DOHH2 (cell line): ENCODE measurements around the gene C3orf52.
A peak's percentile ranks its signal among the peaks of the same experiment; 100 is the strongest.

Source experiments
- H3F3A ChIP-seq: fragments of 200-600 bp; sonication (generic), shearing (Covaris generic); 2 replicates; pipeline ENCODE4 v1.6.0; 2016; ENCODE audit warnings: antibody characterized with exemption, mild to moderate bottlenecking; ENCODE audit not compliant: control insufficient read depth, insufficient read depth
- H3K27ac ChIP-seq: fragments of 200-600 bp; sonication (generic); 2 replicates; pipeline ENCODE4 v1.5.1; 2014; ENCODE audit warnings: low read depth, mild to moderate bottlenecking, low read length, moderate library complexity
- H3K27me3 ChIP-seq: fragments of 200-600 bp; sonication (generic); 2 replicates; pipeline ENCODE4 v1.6.1; 2014; ENCODE audit warnings: mild to moderate bottlenecking, low read length, mixed read lengths; ENCODE audit not compliant: control insufficient read depth
- H3K36me3 ChIP-seq: fragments of 200-600 bp; sonication (generic); 2 replicates; pipeline ENCODE4 v1.6.1; 2014; ENCODE audit warnings: mild to moderate bottlenecking, low read length, moderate library complexity, mixed read lengths; ENCODE audit not compliant: control insufficient read depth
- H3K4me1 ChIP-seq: fragments of 200-600 bp; sonication (generic); 2 replicates; pipeline ENCODE4 v1.6.1; 2014; ENCODE audit warnings: mild to moderate bottlenecking, low read length, mixed read lengths; ENCODE audit not compliant: control insufficient read depth
- H3K4me2 ChIP-seq: fragments of 200-600 bp; sonication (generic); 2 replicates; pipeline ENCODE4 v1.6.0; 2014; ENCODE audit warnings: mild to moderate bottlenecking, low read length, moderate library complexity
- H3K4me3 ChIP-seq: fragments of 200-600 bp; sonication (generic); 2 replicates; pipeline ENCODE4 v1.5.1; 2014; ENCODE audit warnings: mild to moderate bottlenecking, low read length, mixed read lengths
- H3K79me2 ChIP-seq: fragments of 200-600 bp; sonication (generic); 2 replicates; pipeline ENCODE4 v1.6.1; 2014; ENCODE audit warnings: mild to moderate bottlenecking, low read length, mixed read lengths; ENCODE audit not compliant: control insufficient read depth
- H3K9me2 ChIP-seq: fragments of 200-600 bp; sonication (generic); replicated peaks from 2 replicates; pipeline ENCODE4 v1.6.1; 2014; ENCODE audit warnings: mild to moderate bottlenecking, low read length, mixed read lengths; ENCODE audit not compliant: control insufficient read depth
- H3K9me3 ChIP-seq: fragments of 200-600 bp; sonication (generic); 2 replicates; pipeline ENCODE4 v1.6.1; 2014; ENCODE audit warnings: antibody characterized with exemption, low read length, mixed read lengths; ENCODE audit not compliant: control insufficient read depth, insufficient read depth
- H4K20me1 ChIP-seq: fragments of 200-600 bp; sonication (generic); 2 replicates; pipeline ENCODE4 v1.6.0; 2014; ENCODE audit warnings: low read depth, mild to moderate bottlenecking, antibody characterized with exemption, low read length, moderate library complexity; ENCODE audit not compliant: control insufficient read depth, insufficient read depth
- EZH2phosphoT487 ChIP-seq: fragments of 200-600 bp; sonication (generic); IDR thresholded peaks from 2 replicates; pipeline ENCODE4 v1.6.1; 2017; ENCODE audit warnings: borderline replicate concordance, mild to moderate bottlenecking, antibody characterized with exemption, low read length, moderate library complexity, mixed read lengths
- TF ChIP-seq, protein P1 (sequence below): fragments of 200-600 bp; sonication (generic); IDR thresholded peaks from one replicate; pipeline ENCODE4 v1.5.1; 2014; ENCODE audit warnings: antibody characterized with exemption, mild to moderate bottlenecking, low read depth, low read length; ENCODE audit not compliant: poor library complexity, severe bottlenecking

C3orf52 gene

DNA sequence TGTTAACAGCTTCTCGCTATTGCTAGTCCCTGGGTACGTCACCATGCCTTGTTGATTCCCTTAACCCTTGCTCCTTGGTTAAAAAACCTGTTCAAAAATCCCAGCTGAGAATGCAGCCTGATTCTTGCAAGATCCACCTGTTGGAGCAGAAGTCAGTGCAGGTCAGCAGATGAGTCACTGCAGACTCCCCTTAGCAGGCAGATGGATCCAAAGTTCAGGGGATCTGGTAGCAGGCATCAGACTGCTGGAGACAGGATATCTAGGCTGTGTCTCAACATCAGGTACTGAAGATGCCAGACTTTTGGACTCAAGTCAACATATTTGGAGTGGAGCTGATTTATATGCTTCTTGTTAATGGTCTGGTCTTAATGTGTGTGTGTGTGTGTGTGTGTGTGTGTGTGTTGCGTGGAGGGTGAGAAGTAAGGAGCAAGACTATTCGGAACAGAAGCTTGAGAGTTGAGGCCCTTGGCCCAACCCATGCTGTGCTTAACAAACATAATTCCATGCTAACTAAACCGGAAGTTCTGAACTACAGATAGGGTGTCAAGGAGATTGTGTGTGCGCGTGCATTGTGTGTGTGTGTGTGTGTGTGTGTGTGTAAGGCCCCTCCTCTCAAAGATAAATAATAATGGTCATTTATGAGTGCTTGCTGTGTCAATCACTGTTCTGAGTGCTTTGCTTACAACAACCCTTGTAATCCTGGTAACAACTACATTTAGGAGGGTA is 1.0 kb upstream of the C3orf52 start:
- H3K4me2 ChIP-seq: peak overlapping the region; percentile 92
- H3K4me3 ChIP-seq: no peak overlapping the region
- H3K79me2 ChIP-seq: peaks cover 23% of the 10 kb centered on the region
- no peaks in the 10 kb centered on the region for H3K27me3 ChIP-seq
- no peaks in the 10 kb centered on the region for H4K20me1 ChIP-seq
- H3K27ac ChIP-seq: no peak overlapping the region
- peaks cover 41% of the 10 kb centered on the region for H3K4me1 ChIP-seq
- H3K9me2 ChIP-seq: no peaks in the 10 kb centered on the region
- TF ChIP-seq, protein P1, sequence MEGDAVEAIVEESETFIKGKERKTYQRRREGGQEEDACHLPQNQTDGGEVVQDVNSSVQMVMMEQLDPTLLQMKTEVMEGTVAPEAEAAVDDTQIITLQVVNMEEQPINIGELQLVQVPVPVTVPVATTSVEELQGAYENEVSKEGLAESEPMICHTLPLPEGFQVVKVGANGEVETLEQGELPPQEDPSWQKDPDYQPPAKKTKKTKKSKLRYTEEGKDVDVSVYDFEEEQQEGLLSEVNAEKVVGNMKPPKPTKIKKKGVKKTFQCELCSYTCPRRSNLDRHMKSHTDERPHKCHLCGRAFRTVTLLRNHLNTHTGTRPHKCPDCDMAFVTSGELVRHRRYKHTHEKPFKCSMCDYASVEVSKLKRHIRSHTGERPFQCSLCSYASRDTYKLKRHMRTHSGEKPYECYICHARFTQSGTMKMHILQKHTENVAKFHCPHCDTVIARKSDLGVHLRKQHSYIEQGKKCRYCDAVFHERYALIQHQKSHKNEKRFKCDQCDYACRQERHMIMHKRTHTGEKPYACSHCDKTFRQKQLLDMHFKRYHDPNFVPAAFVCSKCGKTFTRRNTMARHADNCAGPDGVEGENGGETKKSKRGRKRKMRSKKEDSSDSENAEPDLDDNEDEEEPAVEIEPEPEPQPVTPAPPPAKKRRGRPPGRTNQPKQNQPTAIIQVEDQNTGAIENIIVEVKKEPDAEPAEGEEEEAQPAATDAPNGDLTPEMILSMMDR: no peak
- TF ChIP-seq EZH2phosphoT487: no peak
- H3K36me3 ChIP-seq: no peaks in the 10 kb centered on the region
- H3K9me3 ChIP-seq: no peaks in the 10 kb centered on the region
- H3F3A ChIP-seq: peaks cover 9% of the 10 kb centered on the region; the same call in 1 of the 2 replicates

DNA sequence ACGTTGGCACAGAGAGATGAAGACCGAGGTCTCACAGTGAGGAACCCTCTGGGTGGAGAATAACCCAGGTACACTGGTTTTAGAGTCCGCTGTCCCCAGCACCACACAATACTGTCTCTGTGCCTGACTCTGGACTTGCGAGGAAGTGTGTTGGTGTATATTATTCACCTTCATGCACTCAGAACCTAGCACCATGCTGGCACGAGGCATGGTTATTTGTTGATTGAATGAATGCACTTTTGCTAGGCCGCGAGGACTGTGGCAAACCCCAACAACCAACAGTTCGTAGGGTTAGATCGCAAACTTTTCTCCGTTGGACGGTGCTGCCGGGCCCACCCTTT is 484 bp upstream of the C3orf52 start:
- peaks cover 28% of the 10 kb centered on the region for H3K79me2 ChIP-seq
- H3K27me3 ChIP-seq: no peaks in the 10 kb centered on the region
- H3K4me2 ChIP-seq: peak overlapping the region; percentile 92
- no peak overlapping the region for H3K27ac ChIP-seq
- no peaks in the 10 kb centered on the region for H3K9me3 ChIP-seq
- peaks cover 9% of the 10 kb centered on the region; the same call in 1 of the 2 replicates for H3F3A ChIP-seq
- peak overlapping the region; percentile 85 for H3K4me3 ChIP-seq
- H4K20me1 ChIP-seq: no peaks in the 10 kb centered on the region
- H3K36me3 ChIP-seq: no peaks in the 10 kb centered on the region
- H3K4me1 ChIP-seq: peaks cover 47% of the 10 kb centered on the region
- TF ChIP-seq, protein P1: no peak
- TF ChIP-seq EZH2phosphoT487: no peak
- H3K9me2 ChIP-seq: no peaks in the 10 kb centered on the region

DNA sequence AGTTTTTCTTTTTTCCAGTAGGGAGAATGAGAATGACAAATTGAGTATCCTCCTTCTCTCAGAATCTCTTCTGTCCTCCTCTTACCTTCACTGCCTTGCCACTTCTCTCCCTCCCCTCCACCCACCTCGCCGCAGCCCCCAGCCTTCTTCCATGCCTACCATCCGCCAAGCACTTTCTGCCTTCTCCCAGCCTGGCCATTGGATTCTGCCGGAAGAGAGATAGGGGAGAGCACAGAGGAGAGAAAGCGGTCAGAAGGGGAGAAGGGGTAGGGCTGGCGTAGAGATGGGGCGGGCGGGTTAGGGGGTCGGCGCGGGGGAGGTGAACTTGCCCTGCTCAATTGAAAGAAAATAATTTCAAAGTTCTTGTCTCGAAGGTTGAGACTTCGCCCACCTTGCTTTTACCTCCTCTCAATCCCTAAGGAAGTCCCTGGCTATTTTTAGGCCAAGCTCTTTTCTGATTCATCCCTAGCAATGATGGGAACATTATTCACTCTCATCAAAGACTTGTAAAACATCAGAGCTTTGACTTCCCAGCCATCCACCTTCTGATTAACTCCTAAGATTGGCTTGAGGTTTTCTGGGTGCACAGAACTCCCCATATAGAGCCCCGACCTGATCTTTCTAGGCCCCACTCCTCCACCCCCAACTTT is 811 bp downstream of the C3orf52 start:
- no peaks in the 10 kb centered on the region for H4K20me1 ChIP-seq
- no peaks in the 10 kb centered on the region for H3K36me3 ChIP-seq
- H3K4me1 ChIP-seq: peaks cover 59% of the 10 kb centered on the region
- H3K4me2 ChIP-seq: peak overlapping the region; percentile 92
- H3K9me3 ChIP-seq: no peaks in the 10 kb centered on the region
- peak overlapping the region; percentile 85 for H3K4me3 ChIP-seq
- no peak overlapping the region for H3K27ac ChIP-seq
- H3K27me3 ChIP-seq: no peaks in the 10 kb centered on the region
- H3K9me2 ChIP-seq: no peaks in the 10 kb centered on the region
- peaks cover 9% of the 10 kb centered on the region; the same call in 1 of the 2 replicates for H3F3A ChIP-seq
- TF ChIP-seq, protein P1: no peak
- no peak for TF ChIP-seq EZH2phosphoT487
- H3K79me2 ChIP-seq: peaks cover 40% of the 10 kb centered on the region
